HG03558 (cell line): ENCODE results near the gene HAUS6.
"Not testable (repeated sequence)": the region's sequence is repeated elsewhere in the genome, so short reads cannot be mapped to it uniquely, and the experiment has no call there.

ENCODE experiments used
- ATAC-seq: cut with Tn5 transposase; IDR thresholded peaks from one replicate; pipeline ENCODE4 v1.9.1; 2021; ENCODE audit warnings: moderate number of reproducible peaks; ENCODE audit not compliant: unreplicated experiment; ENCODE audit errors: extremely low read depth

HAUS6 gene

GRCh38 chr9:19102631-19103345 is at the start of gene HAUS6:
HAUS6 (minus strand) TSS chr9:19102904; CDS start chr9:19102651, 253 bp downstream.
- peak; percentile 96 for ATAC-seq

- ATAC-seq, result not testable (repeated sequence)
These were observed 49.4 kb upstream of the HAUS6 start for GRCh38 chr9:19152160-19152498.

- no peak for ATAC-seq
These were observed 48.9 kb upstream of the HAUS6 start for GRCh38 chr9:19151425-19152159.

- no peak for ATAC-seq
These were observed 46.5 kb upstream of the HAUS6 start for GRCh38 chr9:19149230-19149629.

- ATAC-seq, result no peak
These were observed 45.5 kb upstream of the HAUS6 start for GRCh38 chr9:19148187-19148586.

GRCh38 chr9:19146441-19147024 is 43.8 kb upstream of the HAUS6 start:
- ATAC-seq, result no peak

- ATAC-seq, result no peak
These were observed 43.2 kb upstream of the HAUS6 start for GRCh38 chr9:19145881-19146280.

GRCh38 chr9:19140259-19140658 is 37.6 kb upstream of the HAUS6 start:
- ATAC-seq, result no peak

GRCh38 chr9:19138084-19138483 is 35.4 kb upstream of the HAUS6 start:
- no peak for ATAC-seq

- no peak for ATAC-seq
These were observed 34.6 kb upstream of the HAUS6 start for GRCh38 chr9:19137282-19137681.

GRCh38 chr9:19136129-19136528 is 33.4 kb upstream of the HAUS6 start:
- ATAC-seq, result no peak

- no peak for ATAC-seq
These were observed 31.0 kb upstream of the HAUS6 start for GRCh38 chr9:19133549-19134345.

GRCh38 chr9:19130436-19130835 is 27.7 kb upstream of the HAUS6 start:
- no peak for ATAC-seq

- no peak for ATAC-seq
These were observed 25.3 kb upstream of the HAUS6 start for GRCh38 chr9:19127871-19128500.

GRCh38 chr9:19124430-19124793 is 21.7 kb upstream of the HAUS6 start:
- no peak for ATAC-seq

GRCh38 chr9:19122490-19123042 is 19.9 kb upstream of the HAUS6 start:
- no peak for ATAC-seq

GRCh38 chr9:19120877-19121276 is 18.2 kb upstream of the HAUS6 start:
- no peak for ATAC-seq

- ATAC-seq, result no peak
These were observed 17.2 kb upstream of the HAUS6 start for GRCh38 chr9:19119801-19120440.

GRCh38 chr9:19119246-19119645 is 16.5 kb upstream of the HAUS6 start:
- ATAC-seq, result no peak
